ENCODE measurements around the gene CPXM2.

Gene CPXM2

DNA sequence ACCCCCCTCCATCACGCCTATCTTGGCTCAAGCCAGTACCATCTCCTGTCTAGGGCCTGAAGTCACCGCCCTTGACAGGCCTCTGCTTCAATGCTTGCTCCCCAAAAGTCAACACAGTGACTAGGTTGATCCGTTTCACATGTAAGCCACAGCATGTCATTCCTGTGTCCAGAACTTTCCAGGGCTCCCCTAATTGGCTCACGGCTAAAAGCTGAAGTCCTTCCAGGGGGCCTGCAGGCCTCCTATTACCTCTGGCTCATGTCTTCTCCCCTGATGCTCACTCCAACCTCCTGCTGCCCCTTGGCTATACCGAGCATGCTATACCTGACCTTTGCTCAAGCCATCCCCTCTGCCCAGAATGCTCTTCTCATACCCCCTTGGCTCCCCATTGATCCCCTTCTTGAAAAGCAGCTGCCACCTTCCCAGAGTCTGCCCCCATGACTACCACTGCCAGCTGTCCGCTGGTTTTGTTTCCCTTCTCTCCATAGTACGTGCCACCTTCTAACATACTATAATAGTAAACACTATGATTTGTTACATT lies 39.1 kb downstream of the CPXM2 start:
- DNase-seq = no peak

DNA sequence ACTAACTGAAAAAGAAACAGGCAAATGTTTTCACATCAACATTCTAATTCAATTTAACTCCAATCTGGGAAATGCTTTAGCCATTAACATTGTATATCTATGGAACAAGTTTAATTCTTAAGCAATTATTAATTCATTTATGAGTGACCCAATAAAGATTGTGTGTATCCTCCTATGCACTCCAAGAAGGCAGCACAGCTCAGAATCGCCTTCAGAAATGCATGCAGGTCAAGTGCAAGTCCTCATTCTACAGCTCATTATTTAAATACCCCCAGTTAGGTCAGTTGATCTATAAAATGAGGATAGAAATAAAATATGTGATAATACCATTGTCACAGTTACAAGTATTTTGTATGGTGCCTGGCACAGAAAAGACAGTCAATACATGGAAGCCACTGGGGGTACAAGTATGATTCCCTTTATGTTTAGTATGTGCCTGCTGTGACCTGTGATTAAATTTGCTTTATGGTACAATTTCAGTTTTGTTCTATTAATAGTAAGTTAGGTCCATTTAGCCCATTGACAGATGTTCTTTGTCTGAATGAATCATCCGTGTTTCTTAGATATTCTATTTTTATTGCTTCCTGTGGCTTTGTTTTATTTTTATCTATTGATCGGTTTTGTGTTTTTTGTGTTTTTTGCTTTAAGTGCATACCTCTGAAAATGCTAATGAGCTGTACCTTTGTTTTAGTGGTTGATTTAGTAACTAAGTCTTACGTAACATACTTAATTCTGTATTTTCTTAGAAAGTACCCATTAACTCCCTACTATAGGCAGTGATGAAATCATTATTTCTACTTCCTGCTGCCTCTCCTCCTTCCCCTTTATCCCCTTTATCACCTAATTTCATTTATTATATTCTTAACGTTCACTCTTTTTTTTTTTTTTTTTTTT lies 42.8 kb downstream of the CPXM2 start:
- no peak for DNase-seq

DNA sequence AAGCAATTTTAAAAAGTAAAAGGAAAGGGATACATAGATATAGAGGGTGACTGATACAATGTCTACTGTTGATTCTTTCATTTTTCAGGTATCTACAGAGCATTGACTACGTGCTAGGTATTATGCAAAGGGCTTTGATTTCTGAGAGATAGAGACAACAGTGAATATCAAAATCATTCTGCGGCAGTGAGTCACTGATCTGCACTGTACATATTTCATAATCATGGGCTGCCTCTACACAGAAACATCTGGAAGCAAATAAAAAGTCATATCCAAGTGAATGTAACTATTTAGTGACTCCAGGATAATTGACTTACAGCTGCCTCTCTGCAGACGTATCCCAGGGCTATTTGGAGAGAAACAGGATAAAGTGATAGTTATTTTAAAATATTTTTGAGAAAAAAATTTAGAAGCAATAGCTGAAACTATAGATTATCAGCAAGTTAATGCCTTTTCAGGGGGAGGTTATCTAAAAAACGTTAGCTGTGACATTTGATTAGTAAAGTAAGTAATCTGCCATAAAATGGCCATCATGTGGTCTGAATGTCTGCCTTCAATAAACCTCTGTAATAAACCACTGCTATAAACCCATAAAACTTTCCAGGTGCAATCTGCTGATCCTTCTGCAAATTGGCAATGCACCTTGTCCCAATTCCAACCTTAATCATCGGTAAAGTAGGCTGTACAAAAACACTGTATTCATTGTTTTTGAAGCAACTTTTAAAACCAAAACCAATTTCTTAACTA lies 43.7 kb downstream of the CPXM2 start:
- DNase-seq = no peak

DNA sequence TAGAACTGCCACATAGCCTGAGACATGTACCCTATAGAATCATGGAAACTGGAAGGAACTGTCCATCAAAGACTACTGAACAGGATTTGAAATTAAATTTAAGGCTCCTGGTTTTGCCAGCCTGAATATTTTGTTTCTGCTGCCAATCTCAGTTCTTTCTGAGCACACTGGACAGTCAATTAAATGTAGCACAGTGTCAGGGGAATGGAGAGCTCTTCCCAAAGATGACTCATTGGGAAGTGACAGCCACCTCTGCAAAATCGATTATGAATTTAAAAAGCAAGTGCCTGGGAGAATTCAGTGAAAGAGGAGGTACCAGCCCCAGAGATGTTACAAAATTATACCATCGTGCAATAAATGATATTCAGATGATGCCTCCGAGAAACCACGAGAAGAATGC lies 47.8 kb downstream of the CPXM2 start:
- DNase-seq = no peak

DNA sequence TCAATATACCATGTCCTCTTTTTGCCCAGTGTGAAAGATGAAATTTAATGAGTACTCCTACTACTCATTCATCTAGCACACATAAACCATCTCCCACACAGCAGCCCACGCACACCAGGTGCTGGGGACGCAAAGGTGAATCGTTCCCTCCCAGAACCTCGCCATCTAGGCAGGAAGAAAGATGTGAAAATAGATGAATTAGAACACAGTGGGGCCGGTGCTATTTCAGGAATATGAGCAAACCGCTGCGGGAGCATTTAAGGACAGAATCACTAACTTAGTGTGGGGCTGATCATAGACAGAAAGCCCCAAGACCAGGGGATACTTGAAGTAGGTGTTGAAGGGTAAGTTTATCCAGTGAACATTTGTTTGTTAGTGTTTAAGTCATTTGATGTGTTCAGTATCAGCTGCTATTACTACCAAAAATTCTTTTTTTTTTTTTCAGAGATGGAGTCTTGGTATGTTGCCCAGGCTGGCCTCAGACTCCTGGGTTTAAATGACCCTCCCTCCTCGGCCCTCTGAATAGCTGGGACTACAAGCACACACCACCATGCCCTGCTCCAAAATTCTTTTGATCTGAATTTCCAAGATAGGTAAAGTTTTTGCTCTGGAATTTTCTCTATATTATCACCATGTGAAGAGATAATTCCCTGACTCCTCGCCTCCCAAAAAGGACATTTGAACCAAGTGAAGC lies 48.8 kb downstream of the CPXM2 start:
- DNase-seq = peak in 7 of 56 donors; percentile 4 to 29 (median 11)

DNA sequence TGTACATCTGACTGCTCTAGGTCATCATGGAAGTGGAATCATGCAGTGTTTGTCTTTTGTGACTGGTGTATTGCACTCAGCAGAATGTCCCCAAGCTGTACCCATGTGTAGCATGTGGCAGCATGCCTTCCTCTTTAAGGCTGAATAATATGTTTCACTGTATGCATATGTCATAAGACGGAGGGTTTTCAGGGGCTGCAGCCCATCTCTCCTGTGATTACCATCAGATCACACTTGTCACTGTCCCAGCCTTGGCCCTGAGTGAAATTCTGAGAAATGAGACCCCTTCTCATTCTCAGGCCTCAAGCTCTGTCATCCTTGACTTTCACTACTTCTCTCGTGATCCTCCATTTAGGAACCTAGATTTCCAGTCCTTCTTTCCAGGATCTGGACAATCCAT lies 50.0 kb downstream of the CPXM2 start:
- no peak for DNase-seq

DNA sequence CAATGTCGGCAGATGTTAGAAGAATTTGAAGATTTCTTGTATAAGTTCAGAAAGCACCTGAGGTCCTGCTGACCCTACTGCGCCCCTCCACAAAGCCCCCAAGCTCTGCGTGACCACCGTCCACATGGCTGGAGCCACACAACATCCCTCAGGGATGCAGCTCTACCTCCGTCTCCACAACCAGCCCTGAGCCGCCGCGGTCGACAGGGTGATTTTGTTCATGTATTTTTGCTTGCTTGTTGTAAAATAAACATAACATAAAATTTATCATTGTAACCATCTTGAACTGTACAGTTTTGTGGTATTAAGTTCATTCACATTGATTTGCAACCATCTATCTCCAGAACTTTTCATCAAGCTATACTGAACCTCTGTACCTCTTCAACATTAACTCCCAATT lies 50.5 kb downstream of the CPXM2 start:
- DNase-seq = no peak

DNA sequence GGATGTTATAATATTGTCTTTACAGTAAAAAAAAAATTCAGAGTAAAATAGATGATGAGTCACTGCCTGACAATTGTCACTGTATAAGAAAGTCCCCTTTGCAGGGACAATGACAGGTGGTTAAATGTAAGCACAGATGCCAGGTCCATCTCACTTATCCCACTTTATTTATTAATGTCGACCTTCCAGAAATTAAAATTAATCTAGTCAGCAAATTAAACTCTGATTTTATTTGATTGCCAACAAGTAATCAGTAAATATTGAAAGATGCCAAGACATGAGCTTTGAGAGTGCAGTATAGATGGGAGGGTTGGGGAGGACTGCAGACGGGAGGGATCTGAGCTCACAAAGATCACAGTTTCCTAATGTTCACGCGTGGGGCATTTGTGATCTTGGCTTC lies 50.9 kb downstream of the CPXM2 start:
- DNase-seq = no peak

DNA sequence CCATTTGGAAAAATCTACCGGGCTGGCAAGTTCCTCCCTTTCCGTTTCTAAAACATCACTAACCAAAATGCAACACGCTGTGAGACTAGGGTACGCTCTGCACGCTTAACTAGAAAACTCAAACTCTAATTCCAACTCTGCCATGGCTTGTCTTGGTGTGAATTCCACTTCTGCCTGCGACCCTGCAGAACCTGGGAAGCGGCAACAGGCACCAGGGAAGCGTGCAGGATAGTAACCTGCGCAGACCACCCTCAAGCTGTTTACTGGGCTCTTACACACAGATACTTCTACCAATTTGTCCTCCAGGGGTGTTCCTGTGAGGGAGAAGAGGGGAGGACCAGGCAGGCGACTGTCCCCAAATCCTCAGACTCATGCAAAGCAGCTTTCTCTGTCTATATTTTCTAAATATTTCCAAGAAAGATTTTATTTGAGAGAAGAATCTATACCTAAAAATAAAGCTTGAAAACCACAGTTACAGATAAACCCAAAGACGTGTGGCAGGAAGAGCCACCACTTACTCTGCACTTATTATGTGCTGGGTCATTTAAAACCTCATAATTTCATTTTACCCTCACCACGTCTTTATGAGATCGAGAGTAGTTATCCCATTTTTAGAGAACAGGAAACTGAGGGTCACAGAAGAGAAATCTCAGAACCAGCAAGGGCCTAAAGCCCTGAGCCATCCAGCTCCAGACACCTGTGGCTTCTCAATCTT lies 52.9 kb downstream of the CPXM2 start:
- no peak for DNase-seq

DNA sequence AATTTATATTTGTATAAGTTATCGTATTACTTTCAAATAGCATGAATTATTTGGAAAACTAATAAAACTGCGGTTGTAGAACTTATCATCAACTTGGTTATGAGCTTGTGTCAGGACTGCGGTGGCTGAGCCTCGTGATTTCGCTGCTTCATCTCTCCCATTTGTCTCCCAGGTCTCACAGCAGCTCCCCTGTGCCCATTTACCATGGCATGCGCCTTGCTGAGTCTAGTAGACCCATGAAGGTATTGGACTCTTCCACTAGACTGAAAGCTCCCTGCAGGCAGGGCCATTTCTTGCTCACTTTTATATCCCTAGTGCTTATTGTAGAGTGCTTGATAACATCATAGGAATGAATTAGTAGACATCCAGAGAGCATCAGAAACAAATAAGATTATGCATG lies 53.9 kb downstream of the CPXM2 start:
- no peak for DNase-seq

DNA sequence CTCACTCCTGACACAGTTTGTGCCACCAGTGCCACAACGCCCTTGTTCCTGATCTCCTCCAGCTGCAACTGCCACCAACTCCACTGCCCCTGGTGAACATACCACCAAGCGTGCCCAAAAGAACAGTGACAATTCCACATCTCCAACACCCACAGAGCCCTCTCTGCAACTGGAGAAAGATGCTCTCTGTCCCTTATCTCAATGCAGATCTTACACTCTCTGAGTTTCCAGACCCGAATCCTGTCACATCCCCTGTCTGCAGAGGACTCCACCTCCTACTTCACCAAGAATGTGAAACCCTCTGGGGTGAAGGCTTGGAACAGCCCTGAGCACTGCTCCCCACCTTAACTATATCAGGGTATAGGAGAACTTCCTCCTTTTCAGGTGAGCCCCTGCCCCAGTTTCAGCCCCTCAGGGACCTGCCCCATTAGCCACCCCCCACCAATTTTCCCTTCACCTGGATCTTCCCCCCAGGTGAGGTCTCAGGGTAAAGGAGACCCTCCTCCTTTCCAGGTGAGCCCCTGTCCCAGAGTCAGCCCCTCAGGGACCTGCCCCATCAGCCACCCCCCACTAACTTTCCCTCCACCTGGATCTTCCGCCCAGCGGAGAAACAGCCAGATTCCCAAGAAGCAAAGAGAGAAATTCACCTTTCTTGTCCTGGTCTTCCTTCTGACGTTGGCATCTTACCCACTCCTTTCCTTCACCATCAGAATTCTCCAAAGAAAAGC lies 55.0 kb downstream of the CPXM2 start:
- DNase-seq = no peak

DNA sequence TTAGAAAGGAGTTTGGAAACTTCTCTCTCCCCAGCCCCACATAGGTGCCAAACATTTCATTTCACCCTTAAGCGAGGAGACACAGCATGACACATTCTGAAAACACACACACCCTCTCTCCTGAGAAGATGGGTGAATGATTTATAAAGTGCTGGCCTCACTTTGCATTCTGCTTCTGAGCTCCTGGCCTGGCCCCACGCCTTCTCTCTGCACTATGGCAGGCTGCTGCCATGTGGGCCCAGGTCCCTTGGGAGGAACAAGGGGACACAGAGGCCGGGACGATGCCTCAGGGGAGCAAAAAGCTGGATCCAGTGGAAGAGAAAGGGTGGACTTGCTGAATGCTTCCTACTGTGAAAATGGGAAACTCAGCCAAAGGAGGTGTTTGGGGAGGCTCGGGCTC lies 56.0 kb downstream of the CPXM2 start:
- no peak for DNase-seq

DNA sequence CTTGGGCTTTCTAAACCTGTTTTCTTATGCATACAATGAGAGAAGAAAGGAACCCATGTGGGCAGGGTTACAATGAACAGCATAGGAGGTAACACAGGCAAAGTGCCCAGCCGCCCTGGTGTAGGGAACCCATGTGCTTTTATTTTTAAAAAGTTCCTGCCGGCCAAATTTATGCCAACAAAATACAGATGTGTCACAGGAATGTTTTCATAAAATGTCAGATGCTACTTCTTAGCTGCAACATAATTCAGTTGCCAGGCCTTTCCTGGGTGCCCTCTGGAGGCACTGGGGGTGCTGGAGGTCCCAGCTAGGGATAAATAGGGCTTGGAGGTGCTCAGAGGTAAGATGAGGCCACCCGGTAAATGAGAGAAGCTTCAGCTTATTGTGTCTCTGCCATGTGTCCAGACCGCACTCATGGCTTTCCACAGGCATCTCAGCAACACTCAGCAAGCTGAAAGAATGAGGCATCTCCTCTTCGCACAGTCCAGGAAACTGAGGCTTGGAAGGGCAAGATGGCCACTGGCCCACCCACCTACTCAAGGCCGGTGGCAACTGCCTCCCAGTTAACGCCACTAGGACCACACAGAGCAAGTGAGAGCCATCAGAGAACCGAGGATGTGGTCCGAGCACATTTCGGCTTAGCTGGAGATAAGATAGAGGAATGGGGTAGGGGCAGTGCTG lies 58.3 kb downstream of the CPXM2 start:
- no peak for DNase-seq

DNA sequence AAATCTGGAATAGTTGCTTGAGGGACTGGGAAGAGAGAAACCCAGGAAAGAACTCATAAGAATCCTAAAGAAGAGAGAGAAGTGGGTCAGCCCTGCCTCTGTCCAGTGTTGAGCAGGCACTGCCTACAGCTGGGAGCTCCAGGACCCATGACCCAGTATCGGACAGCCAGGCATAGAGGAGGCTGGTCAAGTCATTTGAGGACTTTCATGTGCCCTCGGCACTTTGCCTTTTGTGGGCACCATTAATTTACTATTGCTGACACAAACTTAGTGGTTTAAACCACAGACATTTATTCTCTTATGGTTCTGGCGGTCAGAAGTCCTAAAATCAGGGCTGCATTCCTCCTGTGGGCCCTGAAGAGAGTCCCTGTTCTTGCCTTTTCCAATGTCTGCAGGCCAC lies 60.3 kb downstream of the CPXM2 start:
- DNase-seq = no peak

DNA sequence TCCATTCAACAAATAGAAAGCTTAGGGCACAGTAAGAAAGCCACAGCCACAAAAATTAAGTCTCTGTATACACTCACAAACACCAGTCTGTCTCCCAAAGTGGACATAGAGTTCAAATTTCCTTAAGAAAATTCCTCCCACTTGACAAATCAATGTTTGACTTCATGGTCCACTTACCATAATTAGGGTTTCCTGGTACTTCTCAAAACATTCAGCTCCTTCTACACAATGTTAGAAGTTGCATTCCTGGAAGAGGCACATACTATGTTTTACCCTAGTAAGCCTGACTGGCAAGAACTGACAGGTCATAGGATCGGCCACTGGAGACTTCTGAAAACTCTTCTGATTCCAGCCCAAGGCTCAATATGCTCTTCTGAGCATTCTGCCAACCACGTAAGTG lies 70.5 kb downstream of the CPXM2 start:
- DNase-seq = no peak

DNA sequence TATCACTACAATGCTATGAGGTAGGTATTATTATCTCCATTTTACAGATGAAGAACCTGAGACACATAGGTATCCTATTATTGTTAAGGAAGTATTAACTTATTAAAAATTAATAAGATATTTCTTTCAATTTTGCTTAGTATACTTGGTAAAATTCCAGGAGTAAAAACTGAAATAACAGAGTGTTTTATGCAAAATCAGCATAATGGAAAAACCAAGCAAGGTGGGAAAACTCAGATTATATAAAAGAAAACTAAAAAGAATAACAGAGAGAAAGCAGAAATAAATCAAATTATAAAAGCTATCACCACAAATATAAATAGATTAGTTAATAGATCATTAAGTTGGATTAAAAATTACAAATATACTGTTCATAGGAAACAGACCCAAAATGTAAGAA lies 82.0 kb downstream of the CPXM2 start:
- no peak for DNase-seq

DNA sequence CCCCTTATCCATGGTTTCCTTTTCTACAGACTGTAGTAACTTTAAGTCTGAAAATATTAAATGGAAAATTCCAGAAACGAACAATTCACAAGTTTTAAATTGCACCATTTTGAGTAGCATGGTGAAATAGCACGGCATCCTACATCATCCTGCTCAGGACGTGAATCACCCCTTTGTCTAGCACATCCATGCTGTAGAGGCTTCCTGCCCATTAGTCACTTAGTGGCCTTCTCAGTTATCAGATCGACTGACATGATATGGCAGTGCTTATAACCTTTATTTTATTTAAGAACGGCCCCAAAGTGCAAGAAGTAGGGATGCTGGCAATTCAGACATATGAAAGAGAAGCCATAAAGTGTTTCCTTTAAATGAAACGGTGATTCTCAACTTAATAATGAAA lies 82.7 kb downstream of the CPXM2 start:
- no peak for DNase-seq

DNA sequence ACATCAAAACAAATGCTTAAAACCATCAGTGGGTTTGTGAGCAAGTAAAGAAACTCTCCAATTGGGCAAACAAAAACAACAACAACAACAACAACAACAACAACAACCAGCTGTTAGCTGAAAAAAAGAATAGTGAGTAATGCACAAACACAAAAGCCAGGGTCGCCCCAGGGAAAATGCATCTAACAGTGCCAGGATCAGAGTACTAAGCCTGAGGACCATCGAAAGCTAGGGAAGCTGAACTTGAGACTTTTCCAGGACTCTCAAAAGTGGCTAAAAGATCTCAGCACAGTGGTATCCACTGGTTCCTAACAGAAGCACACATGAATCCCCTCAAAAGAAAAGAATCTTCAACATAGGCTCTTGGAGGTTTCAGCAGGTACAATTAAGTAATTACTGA lies 83.3 kb downstream of the CPXM2 start:
- no peak for DNase-seq

DNA sequence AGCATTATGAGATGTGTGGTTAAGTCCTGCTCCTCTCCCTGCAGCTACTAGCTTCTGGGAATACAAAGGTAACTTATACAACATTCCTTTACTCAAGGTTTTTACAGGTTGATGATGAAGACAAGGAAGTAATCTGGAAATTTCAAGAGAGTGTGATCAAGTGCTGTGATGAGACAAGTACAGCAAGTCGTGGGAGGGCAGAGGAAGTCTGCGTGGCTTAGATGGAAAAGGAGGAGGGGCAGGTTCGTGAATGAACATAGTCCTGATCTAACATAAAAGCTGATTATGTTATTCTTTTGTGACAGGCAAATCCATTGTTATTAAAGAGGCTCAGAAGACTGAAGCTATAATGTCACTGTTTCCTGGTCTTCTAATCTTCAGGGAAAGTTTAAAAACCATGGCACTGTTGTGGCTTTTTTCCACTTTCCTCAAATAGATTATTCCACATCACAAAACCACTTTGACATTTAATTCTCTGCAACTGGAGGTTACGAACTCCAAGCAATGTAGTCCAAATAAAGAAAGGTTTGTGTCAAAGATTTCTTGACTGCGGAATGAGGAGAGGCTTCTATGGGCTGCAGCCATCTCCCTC lies 84.1 kb downstream of the CPXM2 start:
- DNase-seq = peak in 14 of 56 donors; percentile 1 to 49 (median 14)

DNA sequence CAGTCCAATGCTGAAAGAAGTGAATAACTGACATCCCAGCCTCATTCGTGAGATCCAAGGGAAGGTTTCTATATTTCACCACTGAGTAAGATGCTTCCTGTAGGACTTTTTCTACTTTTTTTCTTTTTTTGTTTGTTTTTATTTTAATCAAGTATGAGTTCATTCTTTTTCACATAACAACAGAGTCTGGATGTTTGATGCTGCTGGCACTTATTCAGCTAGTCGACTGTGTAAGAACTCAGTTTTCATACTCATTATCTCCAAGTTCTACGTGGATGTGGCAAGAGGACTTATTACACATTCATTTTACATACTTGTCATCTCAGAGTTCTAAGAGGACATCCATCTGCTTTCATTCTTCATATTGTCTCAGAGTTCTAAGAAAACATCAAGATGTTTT lies 86.9 kb downstream of the CPXM2 start:
- DNase-seq = no peak
